Right ventricle myocardium superior (tissue), 1 donor: ENCODE data around the gene SHISA4. TPM values are rescaled to one million over a fixed set of nuclear protein-coding genes. Genes with fewer than 3 reads are reported as not detected.
"Not testable (repeated sequence)": the region's sequence is repeated elsewhere in the genome, so short reads cannot be mapped to it uniquely, and the experiment has no call there.

ENCODE experiments used
- ATAC-seq: fragments of 200-7000 bp; cut with Tn5 transposase; one replicate; pipeline ENCODE4 v1.9.1; 2020; ENCODE audit warnings: mild to moderate bottlenecking; ENCODE audit not compliant: poor library complexity
- DNase-seq: peaks from one replicate; pipeline ENCODE4 v3.0.0-alpha.2; 2020
- intact Hi-C: fragments of 100-400 bp; cut with DNase I; formaldehyde crosslinking; loops from one replicate; pipeline ENCODE4 v1.11.2; 2022
- long read RNA-seq: library from polyadenylated mRNA; unstranded; transcript quantifications from one replicate; pipeline ENCODE4 v2.0.0, GENCODE V29; 2021
- total RNA-seq: library from RNA; stranded (reverse); fragmentation: NEBNext Ultra II Directional; extraction: Animal tissue kit (Norgen Biotek cat#: 25700); gene quantifications from one replicate; pipeline ENCODE4 v1.2.1, GENCODE V29; 2021
- donor health status: DM: no; HTN: yes; CAD: no; lungs with severe emphysema.

SHISA4 gene, protein sequence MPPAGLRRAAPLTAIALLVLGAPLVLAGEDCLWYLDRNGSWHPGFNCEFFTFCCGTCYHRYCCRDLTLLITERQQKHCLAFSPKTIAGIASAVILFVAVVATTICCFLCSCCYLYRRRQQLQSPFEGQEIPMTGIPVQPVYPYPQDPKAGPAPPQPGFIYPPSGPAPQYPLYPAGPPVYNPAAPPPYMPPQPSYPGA
- 162 TPM for total RNA-seq
- long read RNA-seq, transcript SHISA4-202 (5 exons, 914 nt): minor isoform, 27 of 221 reads
- long read RNA-seq, transcript SHISA4-201 (5 exons, 1,341 nt): major isoform, 154 of 221 reads
- long read RNA-seq, partial matches to known transcripts: 34 of 221 reads
- long read RNA-seq, other reads (novel, unspliced or antisense): 6 of 221 reads

DNA sequence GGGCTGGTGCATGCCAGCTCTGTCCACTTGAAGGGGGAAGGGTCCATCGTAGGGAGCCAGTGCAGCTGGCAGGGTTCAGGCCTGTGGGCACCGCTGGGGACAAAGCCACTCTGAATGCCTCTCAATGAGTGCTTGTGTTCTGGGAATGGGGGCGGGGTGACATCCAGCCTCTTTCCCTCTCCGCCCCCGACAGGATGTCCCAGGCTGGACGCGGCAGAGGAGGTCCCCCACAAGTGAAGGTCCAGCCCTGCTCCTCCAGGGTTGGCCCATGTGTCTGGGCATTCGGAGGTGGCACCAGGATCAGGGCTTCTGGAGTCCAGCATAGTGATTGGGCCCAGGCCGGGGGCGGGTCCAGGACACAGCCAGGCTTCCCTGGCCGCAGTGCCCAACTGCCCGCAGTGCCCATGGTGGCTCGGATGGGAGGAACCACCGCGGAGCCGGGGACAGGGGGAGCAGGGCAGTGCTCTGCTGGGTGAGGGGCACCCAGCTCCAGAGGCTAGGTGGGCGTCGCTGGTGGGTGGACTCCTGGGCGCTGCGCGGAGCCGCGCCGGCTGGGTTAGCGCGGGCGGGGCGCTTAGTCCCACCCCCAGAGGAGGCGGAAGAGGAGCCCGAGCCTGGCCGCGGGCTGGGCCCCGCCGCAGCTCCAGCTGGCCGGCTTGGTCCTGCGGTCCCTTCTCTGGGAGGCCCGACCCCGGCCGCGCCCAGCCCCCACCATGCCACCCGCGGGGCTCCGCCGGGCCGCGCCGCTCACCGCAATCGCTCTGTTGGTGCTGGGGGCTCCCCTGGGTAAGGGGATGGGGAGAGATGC, at the start of gene SHISA4:
Gene SHISA4 (plus strand): TSS at position 617 of the 808 bp plus-strand sequence. CDS start 97 bp downstream, at position 714.
- ATAC-seq (peak; percentile 81), DNase-seq (peak; percentile 88)
- intact Hi-C loops: no loop called here

DNA sequence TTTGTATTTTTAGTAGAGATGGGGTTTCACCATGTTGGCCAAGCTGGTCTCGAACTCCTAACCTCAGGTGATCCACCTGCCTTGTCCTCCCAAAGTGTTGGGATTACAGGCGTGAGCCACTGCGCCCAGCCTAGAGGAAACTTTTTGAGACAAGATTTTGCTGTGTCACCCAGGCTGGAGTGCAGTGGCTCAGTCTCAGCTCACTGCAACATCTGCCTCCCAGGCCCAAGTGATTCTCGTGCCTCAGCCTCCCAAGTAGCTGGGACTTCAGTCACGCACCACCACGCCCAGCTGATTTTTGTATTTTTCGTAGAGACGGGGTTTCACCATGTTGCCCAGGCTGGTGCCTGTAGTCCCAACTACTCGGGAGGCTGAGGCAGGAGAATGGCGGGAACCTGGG, 49.6 kb upstream of the SHISA4 start:
- DNase-seq, ATAC-seq, intact Hi-C loops: not testable (repeated sequence)

DNA sequence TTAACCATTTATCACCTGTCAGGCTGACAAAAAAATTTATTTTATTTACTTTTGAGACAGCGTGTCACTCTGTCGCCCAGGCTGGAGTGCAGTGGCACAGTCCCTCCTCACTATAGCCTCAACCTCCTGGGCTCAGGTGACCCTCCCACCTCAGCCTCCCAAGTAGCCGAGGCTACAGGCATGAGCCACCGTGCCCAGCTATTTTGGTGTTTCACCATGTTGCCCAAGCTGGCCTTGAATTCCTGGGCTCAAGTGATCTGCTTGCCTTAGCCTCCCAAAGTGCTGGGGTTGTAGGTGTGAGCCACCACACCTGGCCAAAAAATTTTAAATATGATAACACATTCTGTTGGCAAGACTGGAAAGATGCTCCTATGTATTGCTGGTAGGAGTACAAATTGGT, 48.6 kb upstream of the SHISA4 start:
- intact Hi-C loops: no loop called here
- ATAC-seq (no peak), DNase-seq (no peak)

DNA sequence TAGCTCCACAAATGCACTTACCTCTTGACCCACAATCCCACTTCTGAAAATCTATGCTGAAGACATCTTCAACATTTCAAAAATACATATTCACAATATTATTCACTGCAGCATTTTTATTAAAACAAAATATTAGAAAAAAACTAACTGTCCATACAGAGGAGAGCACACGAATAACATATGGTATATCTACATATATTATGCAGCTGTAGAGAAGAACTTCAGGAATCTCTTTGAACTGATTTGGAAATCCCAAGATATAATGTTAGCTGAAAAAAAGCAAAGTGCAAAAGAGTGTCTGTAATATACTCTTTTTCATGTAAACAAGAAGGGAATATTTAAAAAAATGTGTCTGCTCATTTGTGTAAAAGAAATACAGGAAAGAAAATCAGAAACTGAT, 48.2 kb upstream of the SHISA4 start:
- ATAC-seq (no peak), DNase-seq (no peak)
- intact Hi-C loops: no loop called here

DNA sequence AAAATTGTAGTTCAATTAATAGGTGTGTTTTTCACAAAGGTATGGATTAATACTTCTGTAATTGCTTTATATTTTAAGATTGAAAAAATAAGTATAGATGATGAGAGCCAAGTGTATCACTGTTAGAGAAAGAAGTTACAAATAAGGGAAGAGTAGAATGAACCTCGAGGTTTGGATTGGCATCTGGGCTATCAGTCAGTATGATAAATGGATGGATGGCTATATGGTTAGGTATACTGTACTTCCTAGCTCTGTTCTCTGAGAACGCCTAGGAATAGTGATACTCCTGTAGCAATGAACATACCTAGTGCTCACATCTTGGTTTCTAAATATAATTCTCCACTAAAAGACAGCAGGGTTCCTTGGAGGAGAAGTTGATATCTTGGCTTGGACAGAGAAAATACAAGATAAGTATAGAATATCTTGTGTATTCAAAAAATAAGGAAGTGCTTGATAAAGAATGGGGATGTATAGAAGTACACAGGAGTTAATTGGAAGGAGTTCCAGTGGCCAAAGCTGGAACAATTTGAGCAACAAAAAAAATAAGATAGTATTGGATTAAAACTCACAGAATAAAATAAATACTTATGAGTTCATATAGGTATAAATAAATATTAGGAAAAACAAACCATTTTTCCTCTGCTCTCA, 47.3 kb upstream of the SHISA4 start:
- ATAC-seq: no peak
- DNase-seq: no peak
- intact Hi-C loops: no loop called here

DNA sequence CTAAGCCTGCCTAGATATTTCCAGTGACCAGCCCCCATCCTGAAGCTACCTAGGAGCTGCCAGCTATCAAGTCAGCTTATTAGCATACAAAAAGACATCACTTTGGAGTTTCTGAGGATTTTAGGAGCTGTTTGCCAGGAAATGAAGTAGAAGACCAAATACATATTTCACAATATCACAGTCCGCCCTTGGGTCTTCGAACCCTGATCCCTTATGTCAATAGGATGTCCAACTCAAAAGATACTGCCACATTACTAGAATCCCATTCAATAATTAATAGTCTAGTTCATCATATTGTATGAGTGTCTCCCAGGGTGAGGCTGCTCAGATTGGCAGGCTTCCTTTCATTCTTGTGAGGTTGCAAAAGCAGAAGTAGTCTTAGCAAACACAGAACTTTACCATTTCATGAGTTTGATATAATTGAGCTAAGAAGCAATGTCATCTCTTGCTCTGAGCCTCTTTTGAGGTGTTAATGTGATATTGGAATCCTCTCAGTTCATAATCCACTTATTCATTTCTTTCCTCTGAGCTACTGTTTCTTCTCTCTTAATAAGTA, 46.1 kb upstream of the SHISA4 start:
- no peak for DNase-seq
- ATAC-seq: no peak
- intact Hi-C loops: no loop called here

DNA sequence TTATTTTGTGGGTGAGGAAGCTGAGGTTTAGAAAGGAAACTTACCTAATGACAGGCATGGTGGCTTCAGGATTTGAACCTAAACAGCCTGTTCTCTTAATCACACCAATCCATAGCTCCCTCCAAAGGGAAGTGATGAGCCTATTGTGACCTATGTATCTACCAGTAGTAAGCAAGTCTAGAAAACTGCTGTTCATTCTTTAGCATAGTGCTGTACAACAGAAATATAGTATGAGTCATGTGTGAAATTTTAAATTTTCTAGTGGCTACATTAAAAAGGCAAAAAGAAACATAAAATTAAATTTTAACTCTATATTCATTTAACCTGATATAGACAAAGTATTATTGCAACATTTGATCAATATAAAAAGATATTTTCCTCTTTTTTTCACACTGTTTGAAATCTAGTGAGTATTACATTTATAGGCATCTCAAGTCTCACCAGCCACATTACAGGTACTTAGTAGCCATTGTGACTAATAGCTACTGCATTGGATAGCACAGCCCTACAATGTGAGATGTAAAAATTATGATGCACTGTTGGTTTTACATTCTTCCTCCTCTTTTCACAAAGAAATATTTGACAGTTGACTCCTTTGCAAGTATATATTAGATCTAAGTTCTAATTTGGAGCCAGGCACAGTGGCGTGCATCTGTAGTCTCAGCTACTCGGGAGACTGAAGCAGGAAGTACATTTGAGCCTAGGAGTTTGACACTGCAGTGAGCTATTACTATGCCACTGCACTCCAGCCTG, 43.2 kb upstream of the SHISA4 start:
- no peak for DNase-seq
- intact Hi-C loops: no loop called here
- no peak for ATAC-seq

DNA sequence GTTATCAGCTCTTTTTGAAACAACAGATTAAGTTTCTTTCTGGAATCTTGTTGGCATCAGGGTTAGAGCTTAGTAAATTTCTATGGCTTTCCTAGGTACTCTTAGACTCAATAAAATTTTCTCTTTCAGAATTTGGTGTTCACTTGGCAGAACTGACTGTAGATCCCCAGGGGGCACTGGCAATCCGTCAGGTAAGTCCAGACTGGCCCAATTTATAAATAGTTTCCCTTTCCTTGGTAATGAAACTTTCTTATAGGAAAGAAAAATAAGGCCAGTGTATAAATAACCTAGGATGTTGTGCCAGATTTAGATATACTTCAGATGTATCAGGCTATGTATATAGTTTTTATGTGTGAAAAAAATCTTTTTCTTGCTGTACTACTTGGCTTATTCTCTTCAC, 41.5 kb upstream of the SHISA4 start:
- intact Hi-C loops: no loop called here
- DNase-seq: no peak
- ATAC-seq: no peak

DNA sequence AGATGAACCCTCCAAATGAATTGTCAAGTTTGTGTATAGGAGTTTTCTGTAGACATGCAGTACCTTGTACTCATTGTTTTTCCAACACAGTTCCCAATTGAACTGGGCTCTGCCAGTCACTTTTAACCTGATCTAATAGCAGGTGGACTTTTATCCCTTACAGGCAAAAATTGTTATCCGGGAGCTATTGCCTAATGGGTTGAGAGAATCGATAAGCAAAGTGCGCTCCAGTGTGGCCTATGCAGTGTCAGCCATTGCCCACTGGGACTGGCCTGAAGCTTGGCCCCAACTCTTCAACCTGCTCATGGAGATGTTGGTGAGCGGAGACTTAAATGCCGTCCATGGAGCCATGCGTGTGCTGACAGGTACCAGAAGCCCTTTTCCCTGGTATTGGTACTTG, 40.5 kb upstream of the SHISA4 start:
- ATAC-seq (no peak), DNase-seq (no peak)
- intact Hi-C loops: no loop called here

DNA sequence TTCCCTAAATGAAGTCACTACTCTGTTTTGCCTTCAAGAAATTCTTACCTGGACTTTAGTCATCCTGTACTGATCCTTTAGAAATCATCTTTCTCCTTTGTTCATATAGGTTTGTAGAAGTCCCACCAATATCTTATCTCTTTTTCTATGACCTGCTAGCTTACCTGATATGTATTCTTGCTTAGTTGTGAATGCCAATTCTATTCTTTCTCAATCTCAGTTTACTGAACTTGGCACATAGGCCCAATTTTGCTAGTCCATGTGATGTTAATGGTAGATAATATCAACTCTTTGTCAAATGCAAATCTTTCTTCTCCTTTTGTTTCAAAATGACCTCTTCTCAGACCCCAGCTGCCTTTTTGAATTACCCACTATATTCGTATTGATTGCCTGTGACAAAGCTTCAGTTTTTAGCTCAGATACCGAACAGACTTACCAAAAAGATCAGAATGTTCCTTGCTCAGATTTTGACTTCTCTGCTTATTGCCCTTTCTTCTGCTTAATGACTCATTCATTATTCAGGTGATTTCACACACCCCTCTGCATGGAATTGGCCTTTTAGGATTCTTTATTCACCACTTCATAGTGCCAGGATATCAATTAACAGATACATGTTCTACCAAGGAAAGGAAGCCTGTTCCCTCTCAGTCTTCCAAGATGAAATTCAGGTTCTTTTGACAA, 39.2 kb upstream of the SHISA4 start:
- intact Hi-C loops: no loop called here
- ATAC-seq (no peak), DNase-seq (no peak)

DNA sequence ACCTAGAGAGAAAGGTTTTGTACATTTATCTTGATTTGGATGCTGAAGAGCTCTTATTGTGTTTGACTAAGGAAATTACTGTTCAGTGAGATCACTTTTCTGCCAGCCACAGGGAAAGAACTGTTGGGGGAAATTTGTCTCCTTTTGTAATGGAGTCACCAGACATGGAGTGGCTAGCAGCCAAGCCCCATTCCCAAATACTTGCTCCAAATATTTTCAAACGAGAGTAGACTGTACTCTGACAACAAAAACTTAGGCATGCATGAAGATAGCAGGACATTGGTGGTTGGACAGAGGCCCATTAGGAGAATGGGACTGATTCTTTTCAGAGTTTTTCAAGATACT, 38.7 kb upstream of the SHISA4 start:
- peak; percentile 65 for ATAC-seq
- intact Hi-C loops: no loop called here
- DNase-seq: no peak

DNA sequence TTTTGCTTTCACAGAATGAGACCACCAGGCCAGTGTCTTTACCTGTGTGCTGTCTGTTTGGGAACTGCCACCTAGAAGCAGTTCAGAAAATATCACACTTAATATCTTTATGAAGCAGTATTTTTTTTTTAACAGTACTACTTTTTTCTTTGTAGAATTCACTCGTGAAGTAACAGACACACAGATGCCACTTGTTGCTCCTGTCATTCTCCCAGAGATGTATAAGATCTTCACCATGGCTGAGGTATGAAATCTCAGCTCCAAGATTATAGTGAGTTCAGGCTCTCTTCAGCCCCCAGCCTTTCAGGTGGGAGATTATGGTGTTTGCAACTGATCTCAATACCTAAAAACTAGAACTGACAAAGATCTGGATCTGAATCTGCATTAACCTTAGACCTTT, 36.7 kb upstream of the SHISA4 start:
- ATAC-seq (no peak), DNase-seq (no peak)
- intact Hi-C loops: no loop called here

DNA sequence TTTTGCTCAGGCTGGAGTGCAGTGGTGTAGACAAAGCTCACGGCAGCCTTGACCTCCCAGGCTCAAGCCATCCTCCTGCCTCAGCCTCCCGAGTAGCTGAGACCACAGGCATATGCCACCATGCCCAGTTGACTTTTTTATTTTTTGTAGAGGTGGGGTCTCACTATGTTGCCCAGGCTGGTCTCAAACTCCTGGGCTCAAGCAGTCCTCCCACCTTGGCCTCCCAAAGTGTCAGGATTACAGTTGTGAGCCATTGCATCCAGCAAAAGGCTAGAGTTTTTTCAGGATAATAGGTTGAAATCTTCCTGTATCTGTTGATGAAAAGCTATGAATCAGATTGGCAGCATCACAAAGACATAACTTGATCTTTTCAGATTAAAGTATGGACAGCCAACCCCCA, 32.0 kb upstream of the SHISA4 start:
- not testable (repeated sequence) for ATAC-seq

DNA sequence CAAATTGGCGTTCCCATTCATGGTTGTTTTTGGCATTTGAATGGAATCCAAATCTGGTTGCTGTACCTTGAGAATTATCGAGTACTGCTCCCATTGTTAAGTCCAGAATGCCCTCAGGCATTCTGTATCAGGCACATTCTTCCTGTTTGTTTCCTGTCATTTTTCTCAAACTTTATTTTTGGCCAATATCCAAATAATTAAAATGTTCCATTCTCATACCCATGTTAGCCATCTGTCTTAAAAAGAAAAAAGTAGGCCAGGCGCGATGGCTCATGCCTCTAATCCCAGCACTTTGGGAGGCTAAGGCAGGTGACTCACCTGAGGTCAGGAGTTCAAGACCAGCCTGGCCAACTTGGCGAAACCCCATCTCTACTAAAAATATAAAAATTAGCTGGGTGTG, 29.3 kb upstream of the SHISA4 start:
- no peak for ATAC-seq
- intact Hi-C loops: no loop called here
- DNase-seq: no peak

More for the DNA sequence above, 32.0 kb upstream of the SHISA4 start:
- DNase-seq, intact Hi-C loops: not testable (repeated sequence)

DNA sequence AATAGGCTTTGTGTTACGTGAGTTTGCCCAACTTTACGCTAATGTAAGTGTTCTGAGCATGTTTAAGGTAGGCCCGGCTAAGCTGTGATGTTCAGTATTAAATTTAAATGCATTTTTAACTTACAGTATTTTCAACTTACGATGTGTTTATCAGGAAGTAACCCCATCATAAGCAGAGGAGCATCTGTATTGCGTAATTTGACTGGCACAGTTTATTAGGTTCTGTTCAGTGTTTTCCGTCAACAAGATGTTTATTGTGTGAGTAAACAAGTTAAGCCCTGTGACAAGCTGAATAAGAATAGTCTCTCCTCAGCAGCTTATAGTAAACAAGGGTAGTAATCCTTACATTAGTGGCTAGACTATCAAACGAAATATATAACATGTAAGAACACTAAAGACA, 27.2 kb upstream of the SHISA4 start:
- no peak for ATAC-seq
- intact Hi-C loops: no loop called here
- DNase-seq: no peak

DNA sequence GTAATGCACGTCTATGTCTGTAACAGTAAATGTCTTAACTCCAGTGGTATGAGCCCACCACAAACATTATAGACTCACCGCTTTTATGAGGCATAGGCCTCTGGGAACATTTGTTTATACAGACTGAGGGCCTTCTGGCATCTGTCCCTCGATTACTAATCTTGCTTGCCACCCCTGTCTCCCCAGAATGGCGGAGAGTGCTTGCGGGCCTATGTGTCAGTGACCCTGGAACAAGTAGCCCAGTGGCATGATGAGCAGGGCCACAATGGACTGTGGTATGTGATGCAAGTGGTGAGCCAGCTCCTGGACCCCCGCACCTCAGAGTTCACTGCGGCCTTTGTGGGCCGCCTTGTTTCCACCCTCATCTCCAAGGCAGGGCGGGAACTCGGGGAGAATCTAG, 18.3 kb upstream of the SHISA4 start:
- intact Hi-C loops: no loop called here
- no peak for DNase-seq
- ATAC-seq: no peak

DNA sequence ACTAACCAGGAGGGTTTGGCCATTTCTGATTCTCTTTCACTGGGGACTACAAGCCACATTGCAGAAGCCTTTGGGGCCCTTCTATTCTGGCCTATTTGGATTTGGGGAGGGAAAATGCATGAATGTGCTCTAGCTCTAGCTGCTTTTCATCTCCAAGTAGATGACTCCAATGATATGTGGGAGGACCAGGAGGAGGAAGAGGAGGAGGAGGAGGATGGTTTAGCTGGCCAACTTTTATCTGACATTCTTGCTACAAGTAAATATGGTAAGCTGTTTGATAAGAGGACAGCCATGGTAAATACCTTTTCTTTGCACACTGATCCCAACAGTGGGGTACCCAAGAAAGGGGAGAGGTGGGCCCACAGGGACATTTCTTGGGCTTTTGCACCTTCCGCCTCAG, 14.0 kb upstream of the SHISA4 start:
- DNase-seq (no peak), ATAC-seq (no peak)
- intact Hi-C loops: loop anchor here (5.0 kb wide), 1 partner anchor 98 kb away; no protein-coding TSS in a partner anchor

DNA sequence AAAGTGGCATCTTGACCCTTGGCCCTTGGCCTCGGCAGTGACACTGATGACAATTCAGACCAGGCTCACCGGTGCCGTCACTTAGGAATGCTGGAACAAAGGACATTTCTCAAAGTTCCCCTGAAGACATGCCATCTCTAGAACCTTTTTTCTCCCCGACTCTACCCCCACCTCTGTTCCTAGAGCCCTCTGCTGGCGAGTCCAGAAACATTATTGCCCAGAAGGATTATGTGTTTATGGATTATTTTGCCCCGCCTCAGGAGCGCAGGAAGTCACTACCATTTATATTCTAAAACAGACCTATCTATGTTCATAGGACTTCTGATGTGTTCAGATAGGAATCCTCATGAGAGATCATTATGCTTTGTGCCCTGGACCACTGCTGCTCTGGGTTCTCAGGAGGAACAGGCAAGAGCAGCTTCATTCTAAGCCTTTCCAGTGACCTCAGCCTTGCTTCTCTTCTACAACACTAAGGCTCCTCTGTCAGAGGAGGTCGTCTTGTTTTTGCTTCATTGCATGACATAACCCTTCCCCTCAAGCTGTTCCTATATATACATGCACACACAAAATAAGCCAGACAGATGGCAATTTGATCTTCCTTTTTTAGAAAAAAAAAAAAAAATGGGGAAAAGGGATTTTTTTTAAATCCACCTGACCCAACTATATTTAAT, 12.4 kb upstream of the SHISA4 start:
- DNase-seq: no peak
- ATAC-seq: no peak
- intact Hi-C loops: loop anchor here (5.0 kb wide), 1 partner anchor 96 kb away; no protein-coding TSS in a partner anchor
